NCI-H1092 treated with DMSO at 0.1 percent for 48 hours (cell line): ENCODE data around the gene AURKAIP1.
"Not testable (repeated sequence)": the region's sequence is repeated elsewhere in the genome, so short reads cannot be mapped to it uniquely, and the experiment has no call there.

Source experiments
- DNase-seq: peaks from one replicate; lab custom pipeline; 2025; lab: John Stamatoyannopoulos, UW

AURKAIP1 gene

DNA sequence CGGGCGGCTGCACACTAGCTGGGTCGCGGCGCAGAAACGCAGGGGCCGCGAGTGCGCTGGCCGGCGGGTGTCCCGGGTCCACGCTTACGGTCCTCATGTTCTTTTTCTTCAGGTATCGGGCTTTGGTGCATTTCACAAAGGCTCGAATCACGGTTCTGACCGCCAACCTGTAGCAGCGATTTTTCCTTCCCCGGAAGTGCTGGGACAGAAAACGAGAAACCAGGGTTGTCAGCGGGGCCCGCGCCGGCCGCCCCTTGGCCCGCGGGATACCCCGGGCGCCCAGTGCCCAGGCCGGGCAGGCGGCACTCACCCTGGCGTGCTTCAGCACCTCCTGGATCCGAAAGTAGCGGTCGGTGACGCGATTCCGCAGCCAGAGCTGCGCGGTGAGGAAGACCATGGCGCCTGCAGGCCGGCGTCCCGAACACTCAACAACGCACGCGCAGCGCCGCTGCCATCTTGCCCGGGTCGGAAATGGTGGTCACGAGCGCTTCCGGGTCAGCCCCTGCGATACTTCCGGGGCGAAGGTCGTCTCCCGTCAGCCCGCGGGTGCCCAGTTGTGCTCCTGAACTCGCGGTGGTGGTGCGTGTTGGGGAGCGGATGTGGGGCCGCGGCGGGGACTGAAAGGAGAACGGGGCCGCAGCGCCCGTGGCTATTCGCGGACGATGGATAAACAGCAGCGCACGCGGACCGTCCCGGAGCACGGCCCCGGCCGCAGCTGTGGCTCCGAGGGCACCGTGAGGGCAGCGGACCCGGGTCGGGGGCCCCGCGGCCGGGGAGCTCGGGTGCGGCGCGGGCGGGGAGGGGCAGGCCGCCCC lies 32.0 kb upstream of the AURKAIP1 start, which contains the start of gene MRPL20:
Gene MRPL20 (minus strand): TSS at position 473 of the 815 bp plus-strand sequence. CDS start 76 bp downstream, at position 397.
- DNase-seq: peak; percentile 71

DNA sequence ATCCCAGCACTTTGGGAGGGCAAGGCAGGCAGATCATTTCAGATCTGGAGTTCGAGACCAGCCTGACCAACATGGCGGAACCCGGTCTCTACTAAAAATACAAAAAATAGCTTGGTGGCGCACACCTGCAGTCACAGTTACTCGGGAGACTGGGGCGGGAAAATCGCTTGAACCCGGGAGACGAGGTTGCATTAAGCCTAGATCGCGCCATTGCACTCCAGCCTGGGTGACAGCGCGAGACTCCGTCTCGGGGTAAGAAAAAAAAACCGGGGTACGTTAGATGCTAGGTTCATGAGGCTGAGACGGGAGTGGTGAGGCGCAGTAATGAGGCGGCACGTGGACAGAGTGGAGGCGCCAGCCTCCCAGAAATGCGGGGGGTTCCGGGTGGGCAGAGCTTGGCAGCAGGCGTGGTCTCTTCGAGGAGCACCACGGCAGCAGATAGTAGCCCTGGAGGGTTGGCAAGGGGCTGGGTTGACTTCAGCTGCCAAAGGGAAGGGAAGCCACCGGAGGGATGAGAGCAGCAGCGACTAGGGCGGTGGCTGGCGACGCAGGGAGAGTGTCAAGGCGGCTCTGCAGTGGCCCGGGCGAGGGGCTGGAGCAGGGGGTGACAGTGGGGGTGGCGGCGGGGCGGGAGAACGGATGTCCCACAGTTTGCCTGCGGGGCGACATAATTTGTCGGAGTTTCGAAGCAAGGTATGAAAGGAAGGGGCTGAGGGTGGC lies 31.3 kb upstream of the AURKAIP1 start:
- no peak for DNase-seq

DNA sequence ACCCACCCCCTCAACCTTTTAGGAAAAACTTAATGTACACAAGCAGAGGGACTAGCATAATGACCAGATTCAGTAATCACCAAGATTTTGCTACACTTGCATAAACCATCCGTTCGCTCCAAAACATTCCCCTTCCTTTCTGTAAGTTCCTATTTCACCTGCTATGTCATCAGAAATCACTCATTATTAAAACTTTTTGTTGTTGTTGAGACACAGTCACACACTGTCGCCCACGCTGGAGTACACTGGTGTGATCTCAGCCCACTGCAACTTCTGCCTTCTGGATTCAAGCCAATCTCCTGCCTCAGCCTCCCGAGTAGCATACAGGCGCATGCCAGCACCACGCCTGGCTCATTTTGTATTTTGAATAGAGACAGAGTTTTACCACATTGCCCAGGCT lies 28.6 kb upstream of the AURKAIP1 start:
- DNase-seq: no peak

DNA sequence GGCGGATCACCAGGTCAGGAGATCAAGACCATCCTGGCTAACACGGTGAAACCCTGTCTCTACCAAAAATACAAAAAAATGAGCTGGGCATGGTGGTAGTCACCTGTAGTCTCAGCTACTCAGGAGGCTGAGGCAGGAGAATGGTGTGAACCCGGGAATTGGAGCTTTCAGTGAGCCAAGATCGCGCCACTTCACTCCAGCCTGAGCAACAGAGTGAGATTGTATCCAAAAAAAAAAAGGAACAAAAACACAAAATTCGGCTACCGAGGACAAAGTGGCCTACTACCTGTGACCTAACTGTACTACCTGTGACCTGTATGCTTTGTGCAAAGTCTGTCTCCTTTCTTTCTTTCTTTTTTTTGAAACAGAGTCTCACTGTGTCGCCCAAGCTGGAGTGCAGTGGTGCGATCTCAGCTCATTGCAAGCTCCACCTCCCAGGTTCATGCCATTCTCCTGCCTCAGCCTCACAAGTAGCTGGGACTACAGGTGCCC lies 27.9 kb upstream of the AURKAIP1 start:
- DNase-seq: not testable (repeated sequence)

DNA sequence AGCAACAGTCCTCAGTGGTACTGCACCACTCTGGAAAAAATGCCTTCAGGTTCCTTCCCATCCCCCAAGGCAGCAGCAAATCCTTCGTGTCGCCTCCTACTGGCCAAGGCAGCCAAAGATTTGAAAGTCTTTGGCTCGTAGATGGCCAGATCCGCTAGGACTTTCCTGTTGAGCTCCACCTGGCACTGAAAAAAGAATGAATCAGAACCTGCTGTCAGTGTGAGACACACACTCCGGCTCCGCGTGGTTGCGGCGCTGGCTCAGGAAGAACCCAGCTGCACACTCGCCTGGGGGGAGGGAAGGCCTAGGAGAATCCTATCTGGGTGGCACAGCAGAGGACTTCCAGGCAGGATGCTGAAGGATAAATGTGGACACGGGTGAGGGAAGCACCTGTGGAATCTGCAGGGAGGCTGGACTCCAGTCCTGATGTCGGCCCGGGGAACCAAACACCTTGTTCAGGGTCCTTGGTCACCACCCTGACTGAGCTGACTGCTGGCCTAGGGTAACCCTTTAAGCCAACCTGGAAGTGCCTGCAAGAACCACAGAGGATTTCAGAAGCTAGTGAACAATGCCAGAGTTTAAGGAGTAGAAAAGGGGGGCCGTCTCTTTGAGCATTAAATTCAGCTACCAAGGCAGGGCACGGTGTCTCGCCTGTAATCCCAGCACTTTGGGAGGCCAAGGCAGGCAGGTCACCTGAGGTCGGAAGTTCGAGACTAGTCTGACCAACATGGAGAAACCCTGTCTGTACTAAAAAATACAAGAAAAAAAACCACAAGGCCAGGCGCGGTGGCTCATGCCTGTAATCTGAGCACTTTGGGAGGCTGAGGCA lies 27.3 kb upstream of the AURKAIP1 start:
- no peak for DNase-seq

DNA sequence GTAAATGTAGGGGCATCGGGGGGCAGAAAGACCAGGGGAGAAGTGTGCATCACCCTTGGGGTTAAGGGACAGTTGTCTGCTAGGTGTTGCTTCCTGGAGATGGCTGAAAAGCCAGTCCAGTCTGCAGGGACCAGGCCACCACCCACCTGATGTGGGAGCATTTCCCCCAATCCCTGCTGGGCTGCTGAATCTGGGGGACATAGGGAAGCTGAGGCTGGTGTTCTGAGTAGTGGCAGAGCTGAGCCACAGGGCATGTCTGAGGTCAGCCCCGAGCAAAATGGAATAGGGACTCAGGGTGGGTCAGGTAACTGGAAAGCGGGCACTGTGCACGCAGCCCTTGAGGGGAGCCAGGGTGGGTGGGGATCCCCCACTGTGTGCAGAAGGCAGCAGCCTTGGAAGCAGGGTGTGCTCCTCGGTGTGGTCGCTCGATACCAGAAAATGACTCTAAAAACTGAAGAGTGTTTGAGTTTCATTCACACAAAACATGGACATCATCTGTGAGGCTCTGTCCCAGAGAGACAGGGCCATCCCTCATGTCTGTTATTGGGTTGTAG lies 26.5 kb upstream of the AURKAIP1 start:
- DNase-seq: no peak

DNA sequence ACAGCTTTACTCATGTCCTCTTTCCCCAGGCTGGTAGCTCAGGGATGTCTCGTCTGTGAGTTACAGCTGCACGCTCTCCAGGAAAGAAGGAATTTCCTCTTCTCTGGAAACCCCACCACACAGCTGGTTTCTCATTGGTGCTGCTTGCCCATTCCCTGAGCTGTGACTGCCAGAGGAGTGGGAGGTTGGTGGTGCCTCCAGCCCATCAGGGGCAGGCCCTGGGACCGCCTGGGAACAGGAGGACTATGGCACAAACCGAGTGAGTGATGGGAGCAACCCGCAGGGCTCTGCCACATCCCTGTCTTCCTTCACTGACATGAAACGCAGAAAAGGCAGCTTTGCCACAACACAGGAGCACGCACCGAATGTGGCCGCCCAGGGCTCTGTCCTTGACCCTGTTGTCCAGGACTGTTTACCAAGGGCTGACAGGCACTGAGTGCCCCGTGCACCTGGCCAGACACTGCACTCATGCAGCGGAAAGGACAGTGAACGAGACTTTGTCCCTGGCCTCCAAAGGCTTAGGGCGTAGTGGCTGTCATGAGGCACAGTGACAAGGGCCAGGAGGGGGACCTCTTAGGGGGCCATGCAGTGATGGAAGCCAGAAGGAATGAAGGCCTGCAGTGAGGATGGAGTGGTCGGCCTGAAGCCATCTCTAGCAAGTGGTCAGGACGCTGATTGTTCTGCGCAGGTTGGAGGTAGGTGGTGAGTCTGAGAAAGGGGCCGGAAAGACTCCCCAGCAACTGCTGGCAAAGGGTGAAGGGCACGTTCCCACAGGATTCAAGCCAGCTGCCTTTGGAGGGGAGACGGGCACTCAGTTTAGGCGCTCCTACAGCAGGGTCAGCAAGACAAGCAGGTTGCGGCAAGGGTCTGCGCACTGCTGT lies 25.8 kb upstream of the AURKAIP1 start:
- no peak for DNase-seq

DNA sequence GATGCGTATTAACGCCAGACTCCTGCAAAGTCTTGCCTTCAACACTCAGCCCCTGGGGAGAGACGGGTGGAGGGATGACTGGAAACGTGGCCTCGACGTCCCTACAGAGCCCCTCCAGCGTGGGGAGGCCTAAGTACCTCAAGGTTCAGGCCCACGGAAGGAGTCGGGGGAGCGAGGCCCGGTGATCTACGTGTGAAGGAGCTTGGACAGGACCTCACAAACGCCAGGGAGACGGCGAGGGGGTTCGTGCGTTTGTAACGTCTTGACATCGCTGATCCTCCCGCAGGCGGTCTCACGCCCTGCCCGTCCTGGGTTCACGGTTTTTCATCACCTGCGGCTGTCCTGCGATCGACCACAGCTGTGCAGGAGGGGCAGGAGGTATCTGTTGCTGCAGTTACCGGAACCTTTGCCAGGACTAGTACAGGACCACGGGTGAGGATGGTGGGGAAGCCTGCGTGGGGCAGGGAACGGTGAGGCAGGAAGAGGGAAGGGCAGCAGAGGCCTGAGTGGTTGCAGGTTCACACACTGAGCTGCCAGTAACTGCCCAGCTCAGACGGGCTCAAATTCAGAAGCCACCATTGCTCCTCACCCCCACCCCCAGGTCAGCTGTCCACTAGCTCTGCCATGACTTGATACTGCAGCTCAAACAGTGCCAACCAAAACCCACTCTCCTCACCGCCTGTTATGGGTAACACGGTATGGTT lies 25.0 kb upstream of the AURKAIP1 start:
- no peak for DNase-seq

DNA sequence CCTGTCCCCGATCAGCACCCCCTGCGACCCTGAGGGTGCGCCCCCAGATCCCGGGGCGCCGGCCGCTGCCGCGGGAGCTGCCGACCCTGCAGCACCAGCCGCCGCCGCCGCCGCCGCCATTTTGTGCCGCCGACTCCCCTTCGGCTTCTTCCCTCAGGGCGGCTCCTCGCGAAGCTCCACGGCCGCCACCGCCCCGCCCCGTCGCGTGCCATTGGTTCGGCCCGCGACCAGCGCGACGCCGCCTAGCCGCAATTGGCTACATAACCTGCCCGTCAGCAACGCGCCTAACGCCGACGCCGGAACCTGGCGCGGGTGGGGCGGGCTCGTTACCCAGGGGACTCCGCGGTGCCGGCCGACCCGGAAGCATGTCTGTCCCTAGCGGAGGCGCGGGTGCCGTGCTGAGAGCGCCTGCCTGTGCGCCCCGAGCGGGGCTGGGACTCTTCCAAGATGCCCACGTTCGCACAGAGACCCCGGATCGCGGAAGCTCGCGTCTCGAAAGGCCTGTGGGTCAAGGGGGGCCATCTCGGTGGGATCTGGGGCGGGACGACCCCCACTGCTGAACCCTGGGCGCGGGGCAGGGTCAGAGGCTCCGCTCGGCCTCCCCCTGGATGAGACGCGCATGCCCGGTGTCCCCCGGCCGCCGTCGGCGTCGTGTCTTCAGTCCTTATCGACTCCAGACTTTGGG lies 24.3 kb upstream of the AURKAIP1 start, which contains the start of gene CCNL2:
Gene CCNL2 (minus strand): TSS at position 149 of the 685 bp plus-strand sequence. CDS start 29 bp downstream, at position 120.
- DNase-seq: peak; percentile 89

DNA sequence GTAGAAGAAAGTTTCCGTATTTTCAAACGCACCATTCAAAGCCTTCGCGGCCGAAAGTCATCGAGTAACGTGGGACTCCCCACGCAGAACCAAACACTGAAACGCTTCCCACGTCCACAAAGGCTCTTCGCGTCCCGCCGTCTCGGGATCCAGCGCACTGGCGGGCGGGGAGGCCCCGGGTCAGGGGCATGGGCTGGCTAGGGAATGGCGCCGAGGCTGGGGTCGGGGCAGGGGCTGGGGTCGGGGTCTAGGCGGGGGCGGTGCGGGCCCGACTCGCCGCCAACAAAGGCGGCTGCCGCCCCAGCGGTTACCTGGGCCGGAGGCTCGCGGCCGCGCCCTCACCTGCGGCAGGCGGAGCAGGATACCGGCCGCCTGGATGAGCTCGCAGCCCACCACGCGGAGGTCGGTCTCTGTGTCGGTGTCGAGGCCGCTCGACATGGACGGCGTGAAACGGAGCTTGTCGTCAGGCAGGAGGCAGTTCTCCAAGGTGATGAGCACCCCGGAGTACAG lies 23.7 kb upstream of the AURKAIP1 start:
- no peak for DNase-seq

DNA sequence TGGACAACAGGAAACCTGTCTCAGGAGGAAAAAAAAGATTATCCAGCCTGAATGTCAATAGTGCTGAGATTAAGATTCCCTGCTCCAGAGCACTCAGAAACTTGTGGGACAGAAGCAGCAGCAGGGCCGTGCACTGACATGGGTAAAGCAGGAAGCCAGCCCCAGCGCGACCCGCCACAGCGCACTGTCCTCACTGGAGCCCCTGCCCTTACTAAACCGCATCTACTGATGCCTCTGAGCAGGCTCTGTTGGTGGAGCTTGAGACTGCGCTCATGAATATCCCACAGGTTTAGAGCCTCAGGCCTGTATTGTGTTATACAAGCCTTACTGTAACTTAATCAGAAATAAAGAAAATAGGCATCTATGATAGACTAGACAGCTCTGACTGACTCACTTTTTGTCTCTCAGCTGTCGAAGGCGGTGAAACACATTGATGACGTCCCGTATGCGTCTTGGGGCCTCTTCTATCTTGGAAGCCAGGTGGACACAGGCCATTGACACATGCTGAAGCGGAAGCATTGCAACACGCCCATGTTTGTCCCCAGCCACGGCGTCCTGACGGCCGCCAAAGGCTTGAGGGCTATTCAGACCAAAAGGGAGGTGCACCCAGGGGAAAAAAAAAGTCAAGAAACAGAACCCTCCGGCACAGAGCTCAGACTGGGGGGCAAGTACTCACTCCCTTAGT lies 23.0 kb upstream of the AURKAIP1 start:
- DNase-seq: no peak

DNA sequence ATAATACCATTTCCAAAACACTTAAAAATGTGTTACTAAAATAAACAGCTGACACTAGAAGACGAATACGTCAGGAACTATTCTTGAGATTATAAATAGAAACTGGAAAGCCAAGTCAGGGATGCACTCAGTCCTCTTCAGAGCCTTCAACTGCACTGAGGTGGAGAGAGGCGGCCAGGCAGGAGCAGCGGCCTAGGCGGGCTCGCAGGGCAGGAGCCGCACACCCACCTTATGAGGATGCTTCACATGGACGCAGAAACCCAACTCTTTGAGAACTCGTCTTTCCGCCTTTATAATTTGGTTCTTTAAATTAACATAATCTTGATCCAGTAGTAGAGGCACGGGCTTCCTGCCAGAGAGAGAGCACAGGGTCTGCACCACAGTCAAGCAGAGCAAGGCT lies 20.2 kb upstream of the AURKAIP1 start:
- no peak for DNase-seq

DNA sequence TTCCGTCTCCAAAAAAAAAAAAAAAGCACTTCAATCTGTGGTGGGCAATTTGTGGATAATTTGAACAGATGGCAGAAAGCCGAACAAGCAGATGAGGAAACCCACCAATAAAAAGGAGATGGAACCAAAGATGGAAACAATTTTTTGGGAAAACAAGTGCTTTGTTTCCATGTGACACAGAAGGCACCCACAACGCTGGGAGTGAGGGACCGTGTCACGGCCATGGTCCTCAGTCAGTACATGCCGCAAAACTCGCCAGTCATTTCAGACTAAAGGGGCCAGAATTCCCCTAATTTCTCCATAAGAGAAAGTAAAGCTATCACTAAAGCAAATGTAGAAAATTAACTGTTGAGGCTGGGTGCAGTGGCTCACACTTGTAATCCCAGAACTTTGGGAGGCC lies 19.1 kb upstream of the AURKAIP1 start:
- no peak for DNase-seq

DNA sequence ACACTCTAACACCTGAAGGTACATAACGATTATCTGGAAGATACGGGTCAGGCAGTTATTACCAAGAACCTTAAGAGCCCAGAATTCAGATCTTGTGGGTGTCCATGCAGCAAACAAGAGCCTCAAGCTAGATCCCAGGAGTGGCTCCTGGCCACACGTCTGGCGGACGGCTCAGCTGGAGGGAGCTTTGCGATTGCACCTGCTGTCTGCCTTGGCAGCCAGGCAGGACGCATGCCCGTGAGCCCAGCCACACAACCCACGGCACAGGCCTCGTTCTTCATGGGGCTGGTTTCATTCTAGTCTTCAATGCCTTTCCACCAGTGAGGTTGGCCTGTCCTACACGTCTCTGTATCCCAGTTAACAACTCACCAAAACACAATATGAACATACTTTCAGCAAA lies 18.4 kb upstream of the AURKAIP1 start:
- DNase-seq: no peak

DNA sequence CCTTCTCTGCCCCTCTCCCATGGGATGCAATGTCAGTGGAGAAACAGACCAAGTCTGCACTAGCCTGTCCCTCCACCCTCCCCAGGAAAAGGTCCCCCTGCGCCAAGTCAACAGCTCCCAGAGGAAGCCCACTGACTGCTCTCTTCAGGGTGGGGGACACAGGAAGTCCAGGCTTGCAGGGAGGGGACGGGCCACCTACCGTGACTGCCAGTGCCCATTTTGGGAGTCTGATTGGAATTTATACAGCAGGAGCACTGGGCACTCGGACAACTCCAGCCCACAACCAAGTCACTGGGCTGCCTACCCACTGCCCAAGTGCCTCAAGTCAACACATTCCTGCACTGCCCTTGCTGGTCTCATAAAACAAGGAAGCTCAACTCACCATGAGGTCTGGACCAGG lies 18.0 kb upstream of the AURKAIP1 start:
- no peak for DNase-seq

DNA sequence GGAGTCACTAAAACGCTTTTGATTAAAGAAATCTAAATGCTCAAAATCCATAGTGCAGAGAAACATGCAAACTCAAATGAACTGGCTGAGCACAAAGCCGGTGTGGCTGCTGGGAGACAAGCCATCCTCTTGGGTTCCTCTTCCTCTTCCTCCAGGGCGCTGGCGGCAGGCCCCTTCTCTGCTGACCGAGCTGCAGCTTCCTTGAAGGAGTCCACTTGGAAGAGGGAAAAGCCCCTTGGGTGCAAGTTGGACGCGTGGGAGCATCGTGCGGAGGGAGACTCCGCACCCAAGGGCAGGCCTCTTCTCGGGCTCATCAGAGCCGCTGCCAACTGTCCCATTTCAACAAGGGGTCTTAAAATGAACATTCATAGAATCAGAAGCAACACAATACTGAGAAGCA lies 16.2 kb upstream of the AURKAIP1 start:
- no peak for DNase-seq

DNA sequence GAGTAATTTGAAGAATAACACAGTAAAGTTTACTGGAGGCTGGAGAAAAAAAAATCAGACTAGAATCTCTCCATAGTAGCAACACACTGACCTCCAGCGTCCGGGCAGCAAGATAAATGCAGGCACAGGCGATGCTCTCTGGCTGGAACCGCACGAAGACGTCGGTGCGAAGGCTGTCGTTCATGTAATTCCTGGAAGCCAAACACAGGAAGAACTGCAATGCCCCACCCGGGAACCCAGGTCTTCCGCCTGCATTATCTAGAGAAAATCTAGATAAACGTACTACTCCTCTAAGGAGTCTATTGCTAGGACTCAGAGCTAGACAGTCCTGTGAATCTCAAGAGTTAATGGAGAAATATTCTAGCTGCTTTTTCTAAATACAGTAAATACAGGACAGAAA lies 15.7 kb upstream of the AURKAIP1 start:
- no peak for DNase-seq

DNA sequence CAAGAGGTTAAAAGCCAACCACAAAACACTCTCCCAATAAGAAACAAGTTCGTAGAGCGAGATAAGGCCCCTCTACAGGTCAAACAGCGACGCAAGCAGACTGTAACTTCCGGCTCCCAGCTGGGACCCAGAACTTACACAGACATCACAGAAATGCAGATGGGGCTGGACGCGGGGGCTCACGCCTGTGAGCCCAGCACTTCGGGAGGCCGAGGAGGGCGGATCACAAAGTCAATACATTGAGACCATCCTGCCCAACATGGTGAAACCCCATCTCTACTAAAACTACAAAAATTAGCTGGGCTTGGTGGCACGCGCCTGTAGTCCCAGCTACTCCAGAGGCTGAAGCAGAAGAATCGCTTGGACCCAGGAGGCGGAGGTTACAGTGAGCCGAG lies 13.1 kb upstream of the AURKAIP1 start:
- DNase-seq: no peak
